IMR-90 (cell line): ENCODE data around the gene SLC9A9. TPM values are rescaled to one million over a fixed set of nuclear protein-coding genes. Genes with fewer than 3 reads are reported as not detected.
A peak's percentile ranks its signal among the peaks of the same experiment; 100 is the strongest.

ENCODE experiments used
- ATAC-seq: fragments of 200-7000 bp; cut with Tn5 transposase; 2 replicates; pipeline ENCODE4 v1.9.1; 2020; ENCODE audit warnings: low read depth, mild to moderate bottlenecking, moderate library complexity
- BruUV-seq: library from RNA; stranded (reverse); fragments of 400-500 nt; replicated peaks from 2 replicates; lab custom pipeline; 2021; lab: Mats Ljungman, UMichigan
- CTCF ChIA-PET: fragments of 300-600 bp; formaldehyde crosslinking; extraction: SDS; loops from one replicate; lab custom pipeline; 2021; ENCODE audit warnings: antibody characterized with exemption; lab: Yijun Ruan, JAX
- POLR2A ChIA-PET: fragments of 300-600 bp; sonication (Branson Sonifier 250); formaldehyde crosslinking; loops from one replicate; lab custom pipeline; 2022; ENCODE audit warnings: antibody characterized with exemption; ENCODE audit not compliant: unreplicated experiment; lab: Charles Lee
- DNase-seq: peaks from one replicate; pipeline ENCODE4 v3.0.0; 2013
- H2AFZ ChIP-seq: replicated peaks from 2 replicates; pipeline ENCODE3; 2013; ENCODE audit warnings: low read length, mild to moderate bottlenecking; ENCODE audit not compliant: poor library complexity
- H2AK5ac ChIP-seq: 2 replicates; pipeline ENCODE4 v1.6.1; 2013; ENCODE audit warnings: low read depth, low read length, inconsistent platforms
- H2AK9ac ChIP-seq: replicated peaks from 2 replicates; pipeline ENCODE3; 2013; ENCODE audit warnings: mild to moderate bottlenecking, low read depth, low read length, moderate library complexity; ENCODE audit not compliant: poor library complexity
- H2BK120ac ChIP-seq: 2 replicates; pipeline ENCODE4 v1.6.1; 2013; ENCODE audit warnings: low read depth, low read length, inconsistent platforms
- H2BK15ac ChIP-seq: 3 replicates; pipeline ENCODE4 v1.6.1; 2013; ENCODE audit warnings: low read depth, low read length, inconsistent platforms
- H2BK20ac ChIP-seq: 2 replicates; pipeline ENCODE4 v1.6.1; 2013; ENCODE audit warnings: low read depth, mild to moderate bottlenecking, inconsistent platforms, low read length, moderate library complexity
- H2BK5ac ChIP-seq: 2 replicates; pipeline ENCODE4 v1.6.1; 2013; ENCODE audit warnings: mild to moderate bottlenecking, low read depth, low read length, inconsistent platforms; ENCODE audit not compliant: poor library complexity, severe bottlenecking
- H3K14ac ChIP-seq: replicated peaks from 2 replicates; pipeline ENCODE4 v1.6.1; 2013; ENCODE audit warnings: low read depth, low read length, inconsistent platforms
- H3K18ac ChIP-seq: 2 replicates; pipeline ENCODE4 v1.6.1; 2013; ENCODE audit warnings: low read depth, low read length, control low read depth
- H3K23ac ChIP-seq: 2 replicates; pipeline ENCODE4 v1.6.1; 2013; ENCODE audit warnings: low read depth, low read length, inconsistent platforms
- H3K27ac ChIP-seq: 2 replicates; pipeline ENCODE4 v1.5.1; 2013; ENCODE audit warnings: mild to moderate bottlenecking, control low read depth, low read length; ENCODE audit not compliant: insufficient read depth
- H3K27me3 ChIP-seq: 2 replicates; pipeline ENCODE4 v1.6.1; 2013; ENCODE audit warnings: low read length; ENCODE audit not compliant: control insufficient read depth, insufficient read depth
- H3K36me3 ChIP-seq: 2 replicates; pipeline ENCODE4 v1.6.1; 2013; ENCODE audit warnings: low read length, mixed read lengths; ENCODE audit not compliant: control insufficient read depth, insufficient read depth
- H3K4ac ChIP-seq: 2 replicates; pipeline ENCODE4 v1.6.1; 2013; ENCODE audit warnings: low read depth, low read length, inconsistent platforms
- H3K4me1 ChIP-seq: 2 replicates; pipeline ENCODE4 v1.6.1; 2013; ENCODE audit warnings: low read length, mixed read lengths; ENCODE audit not compliant: control insufficient read depth, insufficient read depth
- H3K4me2 ChIP-seq: 2 replicates; pipeline ENCODE4 v1.6.1; 2013; ENCODE audit warnings: low read depth, mild to moderate bottlenecking, control low read depth, low read length, moderate library complexity
- H3K4me3 ChIP-seq: 2 replicates; pipeline ENCODE4 v1.5.1; 2013; ENCODE audit warnings: low read depth, mild to moderate bottlenecking, control low read depth, low read length, moderate library complexity; ENCODE audit not compliant: insufficient read depth
- H3K56ac ChIP-seq: 2 replicates; pipeline ENCODE4 v1.6.1; 2013; ENCODE audit warnings: low read length, inconsistent platforms; ENCODE audit not compliant: insufficient read depth; ENCODE audit errors: extremely low read depth
- H3K79me1 ChIP-seq, 2 experiments: 2 replicates each; pipeline ENCODE4 v1.6.1; 2013; ENCODE audit warnings: low read length in 2 of 2, inconsistent platforms in 1 of 2, low read depth in 1 of 2
- H3K9ac ChIP-seq: 2 replicates; pipeline ENCODE4 v1.6.1; 2013; ENCODE audit warnings: low read depth, low read length, control low read depth
- H3K9me1 ChIP-seq: 2 replicates; pipeline ENCODE4 v1.6.1; 2013; ENCODE audit warnings: low read length, inconsistent platforms; ENCODE audit not compliant: insufficient read depth
- H3K9me3 ChIP-seq: 2 replicates; pipeline ENCODE4 v1.6.1; 2013; ENCODE audit warnings: low read length; ENCODE audit not compliant: control insufficient read depth, insufficient read depth
- H4K20me1 ChIP-seq: 2 replicates; pipeline ENCODE4 v1.6.1; 2013; ENCODE audit warnings: low read length, inconsistent platforms; ENCODE audit not compliant: insufficient read depth
- H4K5ac ChIP-seq: 2 replicates; pipeline ENCODE4 v1.6.1; 2013; ENCODE audit warnings: mild to moderate bottlenecking, low read depth, low read length, control low read depth
- H4K8ac ChIP-seq, 2 experiments: 2 replicates each; pipeline ENCODE4 v1.6.1; 2013; ENCODE audit warnings: low read depth in 2 of 2, low read length in 2 of 2, control low read depth in 1 of 2, inconsistent platforms in 1 of 2
- H4K91ac ChIP-seq: 2 replicates; pipeline ENCODE4 v1.6.1; 2013; ENCODE audit warnings: low read depth, low read length, inconsistent platforms; ENCODE audit not compliant: insufficient read depth
- BHLHE40 ChIP-seq: fragments of 150-350 bp; IDR thresholded peaks from 2 replicates; pipeline ENCODE4 v1.6.1; 2016; ENCODE audit warnings: mild to moderate bottlenecking, low read depth, low read length
- CHD1 ChIP-seq: IDR thresholded peaks from 2 replicates; pipeline ENCODE4 v1.6.1; 2012; ENCODE audit warnings: low read depth, low read length, improper control_type of control experiment
- FOS ChIP-seq: fragments of 150-350 bp; IDR thresholded peaks from 2 replicates; pipeline ENCODE4 v1.6.1; 2016; ENCODE audit warnings: low read depth, low read length
- MAFK ChIP-seq: IDR thresholded peaks from 2 replicates; pipeline ENCODE4 v1.6.1; 2012; ENCODE audit warnings: low read depth, low read length, improper control_type of control experiment
- MAZ ChIP-seq: IDR thresholded peaks from 2 replicates; pipeline ENCODE4 v1.6.1; 2012; ENCODE audit warnings: low read depth, mild to moderate bottlenecking, low read length, improper control_type of control experiment, moderate library complexity, borderline replicate concordance
- MXI1 ChIP-seq: IDR thresholded peaks from 2 replicates; pipeline ENCODE4 v1.6.1; 2012; ENCODE audit warnings: low read depth, mild to moderate bottlenecking, low read length, moderate library complexity, borderline replicate concordance
- NFE2L2 ChIP-seq: fragments of 150-350 bp; IDR thresholded peaks from 2 replicates; pipeline ENCODE4 v1.6.1; 2016; ENCODE audit warnings: low read depth, mild to moderate bottlenecking, low read length
- POLR2A ChIP-seq: IDR thresholded peaks from 2 replicates; pipeline ENCODE4 v1.6.1; 2012; ENCODE audit warnings: mild to moderate bottlenecking, low read depth, low read length
- RCOR1 ChIP-seq: IDR thresholded peaks from 2 replicates; pipeline ENCODE4 v1.6.1; 2012; ENCODE audit warnings: mild to moderate bottlenecking, low read length, improper control_type of control experiment; ENCODE audit not compliant: insufficient replicate concordance
- SMC3 ChIP-seq: fragments of 150-350 bp; IDR thresholded peaks from 2 replicates; pipeline ENCODE4 v1.6.1; 2016; ENCODE audit warnings: low read depth, mild to moderate bottlenecking, antibody characterized with exemption, low read length, moderate library complexity
- USF2 ChIP-seq: fragments of 150-350 bp; IDR thresholded peaks from 2 replicates; pipeline ENCODE4 v1.6.1; 2017; ENCODE audit warnings: mild to moderate bottlenecking, antibody characterized with exemption, low read length, low read depth
- WGBS, 2 experiments: methylation state at CpG; one replicate each; pipeline versions ENCODE4 v1.1.5 to v1.1.7; 2013; ENCODE audit warnings: missing lambda C conversion rate in 2 of 2; ENCODE audit not compliant: insufficient read length in 1 of 2; ENCODE audit errors: extremely low coverage in 2 of 2; 5-methylcytosine and 5-hydroxymethylcytosine counted together
- dilution Hi-C: fragments of 300-500 bp; cut with HindIII; formaldehyde crosslinking; loops from one replicate; pipeline ENCODE4 v1.14.3; 2018; ENCODE audit warnings: low sequenced_read_pairs; ENCODE audit not compliant: unreplicated experiment
- in situ Hi-C: fragments of 300-500 bp; cut with MboI; formaldehyde crosslinking; loops from 3 replicates; pipeline ENCODE4 v1.14.3; 2019; ENCODE audit warnings: low sequenced_read_pairs, inconsistent platforms, mixed read lengths
- intact Hi-C: fragments of 100-400 bp; cut with micrococcal nuclease; formaldehyde crosslinking; loops from 2 replicates; pipeline ENCODE4 v1.10.0; 2022
- polyA plus RNA-seq, 3 experiments: library from polyadenylated mRNA; depleted of rRNA; stranded (reverse); fragments of >200 nt; gene quantifications; 2 replicates each; pipeline ENCODE4 v1.2.3, GENCODE V29; 2012; ENCODE audit warnings: low replicate concordance in 1 of 3
- total RNA-seq: library from RNA; depleted of rRNA; stranded (reverse); fragments of >200 nt; gene quantifications from 2 replicates; pipeline ENCODE4 v1.2.3, GENCODE V29; 2012

The SLC9A9 gene
- total and polyA plus RNA-seq, 2 of the 4 experiments (the other 2 are of a cell fraction): 1.4 to 2.3 TPM

- H3K56ac ChIP-seq: no peak overlapping the region
- in situ Hi-C loops (no loop called here), dilution Hi-C loops (no loop called here), intact Hi-C loops (no loop called here)
- ChIA-PET POLR2A (no interaction called here), CTCF (no interaction called here)
- no peaks in the 10 kb centered on the region for H3K9me1 ChIP-seq
- no peak overlapping the region for H3K23ac ChIP-seq
- no peaks in the 10 kb centered on the region for H3K79me1 ChIP-seq
- H3K36me3 ChIP-seq: no peaks in the 10 kb centered on the region
- ATAC-seq (peak; percentile 14; the same call in 1 of the 2 replicates), DNase-seq (peak; percentile 37)
- H3K14ac ChIP-seq: peak overlapping the region; percentile 63; the same call in 1 of the 2 replicates
- H3K27ac ChIP-seq: no peak overlapping the region; the same call in 1 of the 2 replicates
- H3K4me1 ChIP-seq: no peaks in the 10 kb centered on the region; the same call in 1 of the 2 replicates
- H2AK9ac ChIP-seq: no peak overlapping the region
- H4K91ac ChIP-seq: peak overlapping the region; percentile 61
- peak overlapping the region; percentile 69; the same call in 1 of the 2 replicates for H3K18ac ChIP-seq
- H2AFZ ChIP-seq: no peak overlapping the region
- H2BK15ac ChIP-seq: no peak overlapping the region
- H4K8ac ChIP-seq: peak overlapping the region in 1 of 2 experiments; percentile 73; a peak in 3 of 4 replicates
- TF ChIP-seq NFE2L2 (no peak), BHLHE40 (no peak), CHD1 (no peak), FOS (no peak), POLR2A (no peak), SMC3 (no peak), MAFK (no peak), RCOR1 (no peak), MXI1 (no peak), MAZ (no peak), USF2 (no peak)
- peak overlapping the region; percentile 55 for H2BK5ac ChIP-seq
- 100% methylated on average over 1 of the region's 6 CpGs; no CpG with 5 or more reads in 1 of the 2 experiments for WGBS, 2 experiments
- H4K20me1 ChIP-seq: no peaks in the 10 kb centered on the region
- H3K27me3 ChIP-seq: no peaks in the 10 kb centered on the region
- H3K4me3 ChIP-seq: no peak overlapping the region
- no TSS peak for BruUV-seq
- no peak overlapping the region for H3K4me2 ChIP-seq
- peak overlapping the region; percentile 84; the same call in 1 of the 2 replicates for H4K5ac ChIP-seq
- no peak overlapping the region for H3K9ac ChIP-seq
- H2AK5ac ChIP-seq: peak overlapping the region; percentile 43; the same call in 1 of the 2 replicates
- no peaks in the 10 kb centered on the region for H3K9me3 ChIP-seq
- peak overlapping the region; percentile 69; the same call in 1 of the 2 replicates for H2BK20ac ChIP-seq
- peak overlapping the region; percentile 31; the same call in 1 of the 2 replicates for H3K4ac ChIP-seq
- H2BK120ac ChIP-seq: peak overlapping the region; percentile 72
Observed at GRCh38 chr3:143601723-143602484, 246.4 kb downstream of the SLC9A9 start.
